ENCODE measurements around the gene MAP4K3.

Gene MAP4K3

GRCh38 chr2:39437522-39438296 is 624 bp upstream of the MAP4K3 start:
- 0 out of 2 replicates have a peak, but pooled peaks cover 1% of the 10 kb centered on the region for H3K9me3 ChIP-seq (ENCODE audit: insufficient read depth, low read depth, low read length)
- H3K36me3 ChIP-seq (ENCODE audit: insufficient read depth, low read depth, low read length), result no peaks in the 10 kb centered on the region
- peak overlapping the region; percentile 95 for H3K4me3 ChIP-seq (ENCODE audit: low read length)
- no peaks in the 10 kb centered on the region for H3K27me3 ChIP-seq (ENCODE audit: insufficient read depth, low read length)
- no peak overlapping the region for H3K27ac ChIP-seq (ENCODE audit: low read length)
- H3K4me1 ChIP-seq (ENCODE audit: insufficient read depth, low read length), result peaks cover 33% of the 10 kb centered on the region; the same call in 1 of the 2 replicates
- H3K9ac ChIP-seq (ENCODE audit: low read depth, low read length), result peak overlapping the region; percentile 82

GRCh38 chr2:39435741-39436591 is 1.1 kb downstream of the MAP4K3 start:
- peaks cover 50% of the 10 kb centered on the region for H3K4me1 ChIP-seq (ENCODE audit: insufficient read depth, low read length)
- peak overlapping the region; percentile 80; the same call in 1 of the 2 replicates for H3K9ac ChIP-seq (ENCODE audit: low read depth, low read length)
- no peaks in the 10 kb centered on the region for H3K36me3 ChIP-seq (ENCODE audit: insufficient read depth, low read depth, low read length)
- no peaks in the 10 kb centered on the region for H3K9me3 ChIP-seq (ENCODE audit: insufficient read depth, low read depth, low read length)
- no peaks in the 10 kb centered on the region for H3K27me3 ChIP-seq (ENCODE audit: insufficient read depth, low read length)
- H3K27ac ChIP-seq (ENCODE audit: low read length), result peak overlapping the region; percentile 53
- H3K4me3 ChIP-seq (ENCODE audit: low read length), result peak overlapping the region; percentile 95

- Histone ChIP-seq H3K9ac (ENCODE audit: low read depth, low read length) (peak overlapping the region; percentile 80; the same call in 1 of the 2 replicates), H3K27me3 (ENCODE audit: insufficient read depth, low read length) (no peaks in the 10 kb centered on the region), H3K4me3 (ENCODE audit: low read length) (peak overlapping the region; percentile 95), H3K36me3 (ENCODE audit: insufficient read depth, low read depth, low read length) (no peaks in the 10 kb centered on the region), H3K4me1 (ENCODE audit: insufficient read depth, low read length) (peaks cover 56% of the 10 kb centered on the region), H3K27ac (ENCODE audit: low read length) (no peak overlapping the region), H3K9me3 (ENCODE audit: insufficient read depth, low read depth, low read length) (no peaks in the 10 kb centered on the region)
Observed at GRCh38 chr2:39435234-39435633, 1.9 kb downstream of the MAP4K3 start.

- Histone ChIP-seq H3K36me3 (ENCODE audit: insufficient read depth, low read depth, low read length) (no peaks in the 10 kb centered on the region), H3K4me3 (ENCODE audit: low read length) (peak overlapping the region; percentile 95), H3K27ac (ENCODE audit: low read length) (no peak overlapping the region), H3K9ac (ENCODE audit: low read depth, low read length) (no peak overlapping the region), H3K4me1 (ENCODE audit: insufficient read depth, low read length) (peaks cover 53% of the 10 kb centered on the region), H3K9me3 (ENCODE audit: insufficient read depth, low read depth, low read length) (no peaks in the 10 kb centered on the region), H3K27me3 (ENCODE audit: insufficient read depth, low read length) (no peaks in the 10 kb centered on the region)
Observed at GRCh38 chr2:39434233-39434897, 2.7 kb downstream of the MAP4K3 start.

- Histone ChIP-seq H3K27ac (ENCODE audit: low read length) (no peak overlapping the region), H3K4me3 (ENCODE audit: low read length) (no peak overlapping the region), H3K27me3 (ENCODE audit: insufficient read depth, low read length) (no peaks in the 10 kb centered on the region), H3K4me1 (ENCODE audit: insufficient read depth, low read length) (peaks cover 52% of the 10 kb centered on the region), H3K9me3 (ENCODE audit: insufficient read depth, low read depth, low read length) (no peaks in the 10 kb centered on the region), H3K36me3 (ENCODE audit: insufficient read depth, low read depth, low read length) (no peaks in the 10 kb centered on the region), H3K9ac (ENCODE audit: low read depth, low read length) (no peak overlapping the region)
Observed at GRCh38 chr2:39433586-39434195, 3.4 kb downstream of the MAP4K3 start.

GRCh38 chr2:39432701-39433100 is 4.4 kb downstream of the MAP4K3 start:
- no peaks in the 10 kb centered on the region for H3K27me3 ChIP-seq (ENCODE audit: insufficient read depth, low read length)
- H3K9ac ChIP-seq (ENCODE audit: low read depth, low read length), result no peak overlapping the region
- no peaks in the 10 kb centered on the region for H3K36me3 ChIP-seq (ENCODE audit: insufficient read depth, low read depth, low read length)
- H3K9me3 ChIP-seq (ENCODE audit: insufficient read depth, low read depth, low read length), result no peaks in the 10 kb centered on the region
- no peak overlapping the region for H3K4me3 ChIP-seq (ENCODE audit: low read length)
- peaks cover 47% of the 10 kb centered on the region for H3K4me1 ChIP-seq (ENCODE audit: insufficient read depth, low read length)
- no peak overlapping the region for H3K27ac ChIP-seq (ENCODE audit: low read length)

- Histone ChIP-seq H3K9ac (ENCODE audit: low read depth, low read length) (no peak overlapping the region), H3K9me3 (ENCODE audit: insufficient read depth, low read depth, low read length) (no peaks in the 10 kb centered on the region), H3K4me3 (ENCODE audit: low read length) (no peak overlapping the region; the same call in 1 of the 2 replicates), H3K27me3 (ENCODE audit: insufficient read depth, low read length) (no peaks in the 10 kb centered on the region), H3K36me3 (ENCODE audit: insufficient read depth, low read depth, low read length) (no peaks in the 10 kb centered on the region), H3K27ac (ENCODE audit: low read length) (no peak overlapping the region), H3K4me1 (ENCODE audit: insufficient read depth, low read length) (peaks cover 56% of the 10 kb centered on the region)
Observed at GRCh38 chr2:39431592-39432316, 5.3 kb downstream of the MAP4K3 start.

GRCh38 chr2:39429746-39430145 is 7.3 kb downstream of the MAP4K3 start:
- Histone ChIP-seq H3K4me3 (ENCODE audit: low read length) (no peak overlapping the region), H3K36me3 (ENCODE audit: insufficient read depth, low read depth, low read length) (no peaks in the 10 kb centered on the region), H3K9ac (ENCODE audit: low read depth, low read length) (no peak overlapping the region), H3K27me3 (ENCODE audit: insufficient read depth, low read length) (no peaks in the 10 kb centered on the region), H3K9me3 (ENCODE audit: insufficient read depth, low read depth, low read length) (no peaks in the 10 kb centered on the region), H3K27ac (ENCODE audit: low read length) (no peak overlapping the region), H3K4me1 (ENCODE audit: insufficient read depth, low read length) (peaks cover 58% of the 10 kb centered on the region)

- no peaks in the 10 kb centered on the region for H3K9me3 ChIP-seq (ENCODE audit: insufficient read depth, low read depth, low read length)
- H3K4me3 ChIP-seq (ENCODE audit: low read length), result no peak overlapping the region
- H3K27me3 ChIP-seq (ENCODE audit: insufficient read depth, low read length), result no peaks in the 10 kb centered on the region
- H3K27ac ChIP-seq (ENCODE audit: low read length), result no peak overlapping the region
- no peaks in the 10 kb centered on the region for H3K36me3 ChIP-seq (ENCODE audit: insufficient read depth, low read depth, low read length)
- H3K4me1 ChIP-seq (ENCODE audit: insufficient read depth, low read length), result peaks cover 23% of the 10 kb centered on the region
- H3K9ac ChIP-seq (ENCODE audit: low read depth, low read length), result no peak overlapping the region
Observed at GRCh38 chr2:39424951-39425350, 12.1 kb downstream of the MAP4K3 start.

- Histone ChIP-seq H3K4me3 (ENCODE audit: low read length) (no peak overlapping the region), H3K9me3 (ENCODE audit: insufficient read depth, low read depth, low read length) (no peaks in the 10 kb centered on the region), H3K27me3 (ENCODE audit: insufficient read depth, low read length) (no peaks in the 10 kb centered on the region), H3K4me1 (ENCODE audit: insufficient read depth, low read length) (peaks cover 24% of the 10 kb centered on the region), H3K9ac (ENCODE audit: low read depth, low read length) (no peak overlapping the region), H3K36me3 (ENCODE audit: insufficient read depth, low read depth, low read length) (no peaks in the 10 kb centered on the region), H3K27ac (ENCODE audit: low read length) (no peak overlapping the region)
Observed at GRCh38 chr2:39422700-39423099, 14.4 kb downstream of the MAP4K3 start.

GRCh38 chr2:39421354-39421753 is 15.7 kb downstream of the MAP4K3 start:
- Histone ChIP-seq H3K4me3 (ENCODE audit: low read length) (no peak overlapping the region), H3K36me3 (ENCODE audit: insufficient read depth, low read depth, low read length) (no peaks in the 10 kb centered on the region), H3K27ac (ENCODE audit: low read length) (no peak overlapping the region), H3K4me1 (ENCODE audit: insufficient read depth, low read length) (peaks cover 17% of the 10 kb centered on the region), H3K9ac (ENCODE audit: low read depth, low read length) (no peak overlapping the region), H3K9me3 (ENCODE audit: insufficient read depth, low read depth, low read length) (no peaks in the 10 kb centered on the region), H3K27me3 (ENCODE audit: insufficient read depth, low read length) (no peaks in the 10 kb centered on the region)

All from iPS-20b (cell line).